Endodermal cell (in vitro differentiated cells): ENCODE results near the gene CEBPB. TPM values are rescaled to one million over a fixed set of nuclear protein-coding genes. Genes with fewer than 3 reads are reported as not detected.

Experiments used
- DNase-seq: peaks from one replicate; pipeline ENCODE4 v3.0.0-alpha.2; 2017
- H3K27ac ChIP-seq: 2 replicates; pipeline ENCODE4 v1.5.1; 2013; ENCODE audit warnings: mild to moderate bottlenecking, low read depth, low read length, moderate library complexity
- H3K27me3 ChIP-seq: 2 replicates; pipeline ENCODE4 v1.6.1; 2013; ENCODE audit warnings: mild to moderate bottlenecking, low read length, moderate library complexity; ENCODE audit not compliant: insufficient read depth, control insufficient read depth, poor library complexity, severe bottlenecking
- H3K36me3 ChIP-seq: 2 replicates; pipeline ENCODE4 v1.7.0; 2013; ENCODE audit warnings: mild to moderate bottlenecking, low read length, moderate library complexity; ENCODE audit not compliant: control insufficient read depth, insufficient read depth
- H3K4me1 ChIP-seq: one replicate; pipeline ENCODE4 v1.7.0; 2013; ENCODE audit warnings: low read length; ENCODE audit not compliant: control insufficient read depth, insufficient read depth
- H3K4me3 ChIP-seq: 2 replicates; pipeline ENCODE4 v1.5.1; 2013; ENCODE audit warnings: mild to moderate bottlenecking, low read length, moderate library complexity
- H3K9ac ChIP-seq: 2 replicates; pipeline ENCODE4 v1.6.1; 2013; ENCODE audit warnings: mild to moderate bottlenecking, low read length, moderate library complexity; ENCODE audit not compliant: poor library complexity, severe bottlenecking; ENCODE audit errors: extremely low read depth
- H3K9me3 ChIP-seq: 2 replicates; pipeline ENCODE4 v1.6.1; 2013; ENCODE audit warnings: mild to moderate bottlenecking, low read length, moderate library complexity; ENCODE audit not compliant: control insufficient read depth
- H3K27ac Mint-ChIP-seq: 2 replicates; pipeline ENCODE4 v1.8.0; 2020; ENCODE audit warnings: mixed read lengths
- H3K27me3 Mint-ChIP-seq: 2 replicates; pipeline ENCODE4 v1.8.0; 2021; ENCODE audit warnings: mild to moderate bottlenecking, mixed read lengths; ENCODE audit not compliant: insufficient read depth
- H3K36me3 Mint-ChIP-seq: 2 replicates; pipeline ENCODE4 v1.8.0; 2020; ENCODE audit warnings: low read depth, mixed read lengths
- H3K4me1 Mint-ChIP-seq: 2 replicates; pipeline ENCODE4 v1.8.0; 2020; ENCODE audit warnings: mixed read lengths
- H3K4me3 Mint-ChIP-seq: 2 replicates; pipeline ENCODE4 v1.8.0; 2020; ENCODE audit warnings: mild to moderate bottlenecking, moderate library complexity, mixed read lengths
- H3K9me3 Mint-ChIP-seq: 2 replicates; pipeline ENCODE4 v1.8.0; 2020; ENCODE audit warnings: mild to moderate bottlenecking, mixed read lengths
- WGBS, 2 experiments: methylation state at CpG; one replicate each; pipeline versions ENCODE4 v1.1.5 to v1.1.7; 2013; ENCODE audit warnings: missing lambda C conversion rate in 2 of 2, mixed read lengths in 1 of 2; ENCODE audit not compliant: insufficient coverage in 1 of 2, insufficient read length in 1 of 2; 5-methylcytosine and 5-hydroxymethylcytosine counted together
- total RNA-seq, 2 donors: library from RNA; stranded (reverse); fragmentation: NEBNext Ultra II Directional in 1 of 2; extraction: Animal tissue kit (Norgen Biotek cat#: 25700) in 1 of 2; gene quantifications; 2 replicates in 1 of 2; 3 replicates in 1 of 2; pipeline ENCODE4 v1.2.1, GENCODE V29; 2021
- TF ChIP-seq, protein P1 (sequence below): fragments of 200-600 bp; sonication (generic); conservative IDR thresholded peaks from 2 replicates; pipeline ENCODE4 v1.5.0; 2021; ENCODE audit warnings: antibody characterized with exemption, mild to moderate bottlenecking

CEBPB gene
- total RNA-seq, 2 donors from 2014 or later = 14.9 to 15.1 TPM

GRCh38 chr20:50226093-50226974 lies 35.7 kb downstream of the CEBPB start:
- Mint-ChIP-seq H3K4me3 (no peak overlapping the region), H3K27ac (no peak overlapping the region), H3K9me3 (no peaks in the 10 kb centered on the region), H3K36me3 (no peaks in the 10 kb centered on the region), H3K4me1 (no peaks in the 10 kb centered on the region), H3K27me3 (no peaks in the 10 kb centered on the region)
- no peak overlapping the region for H3K27ac ChIP-seq
- DNase-seq = peak; percentile 35
- no peaks in the 10 kb centered on the region for H3K36me3 ChIP-seq
- no peaks in the 10 kb centered on the region for H3K4me1 ChIP-seq
- TF ChIP-seq, protein P1, sequence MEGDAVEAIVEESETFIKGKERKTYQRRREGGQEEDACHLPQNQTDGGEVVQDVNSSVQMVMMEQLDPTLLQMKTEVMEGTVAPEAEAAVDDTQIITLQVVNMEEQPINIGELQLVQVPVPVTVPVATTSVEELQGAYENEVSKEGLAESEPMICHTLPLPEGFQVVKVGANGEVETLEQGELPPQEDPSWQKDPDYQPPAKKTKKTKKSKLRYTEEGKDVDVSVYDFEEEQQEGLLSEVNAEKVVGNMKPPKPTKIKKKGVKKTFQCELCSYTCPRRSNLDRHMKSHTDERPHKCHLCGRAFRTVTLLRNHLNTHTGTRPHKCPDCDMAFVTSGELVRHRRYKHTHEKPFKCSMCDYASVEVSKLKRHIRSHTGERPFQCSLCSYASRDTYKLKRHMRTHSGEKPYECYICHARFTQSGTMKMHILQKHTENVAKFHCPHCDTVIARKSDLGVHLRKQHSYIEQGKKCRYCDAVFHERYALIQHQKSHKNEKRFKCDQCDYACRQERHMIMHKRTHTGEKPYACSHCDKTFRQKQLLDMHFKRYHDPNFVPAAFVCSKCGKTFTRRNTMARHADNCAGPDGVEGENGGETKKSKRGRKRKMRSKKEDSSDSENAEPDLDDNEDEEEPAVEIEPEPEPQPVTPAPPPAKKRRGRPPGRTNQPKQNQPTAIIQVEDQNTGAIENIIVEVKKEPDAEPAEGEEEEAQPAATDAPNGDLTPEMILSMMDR = no peak
- 92 to 93% methylated on average over 7 to 13 of the region's 13 CpGs for WGBS, 2 experiments
- H3K9me3 ChIP-seq = no peaks in the 10 kb centered on the region
- H3K27me3 ChIP-seq = no peaks in the 10 kb centered on the region
- H3K4me3 ChIP-seq = no peak overlapping the region
- H3K9ac ChIP-seq = no peak overlapping the region

DNA sequence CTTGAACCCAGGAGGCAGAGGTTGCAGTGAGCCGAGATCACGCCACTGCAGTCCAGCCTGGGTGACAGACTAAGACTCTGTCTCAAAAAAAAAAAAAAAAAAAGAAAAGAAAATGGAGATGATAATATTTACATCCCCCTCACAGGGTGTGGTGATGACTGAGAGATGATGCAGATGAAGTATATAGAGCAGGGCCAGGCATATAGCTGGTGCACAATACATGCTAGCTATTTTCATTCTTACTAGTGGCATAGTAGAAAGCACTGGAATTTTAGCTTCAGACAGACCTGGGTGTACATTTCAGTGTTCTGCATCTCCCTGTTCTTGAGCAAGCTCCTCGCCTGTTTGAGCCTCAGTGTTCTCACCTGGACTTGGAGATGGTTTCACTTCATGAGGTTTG lies 36.9 kb downstream of the CEBPB start:
- Histone ChIP-seq H3K27ac (no peak overlapping the region), H3K27me3 (no peaks in the 10 kb centered on the region), H3K9me3 (no peaks in the 10 kb centered on the region), H3K4me3 (no peak overlapping the region), H3K36me3 (no peaks in the 10 kb centered on the region), H3K4me1 (no peaks in the 10 kb centered on the region), H3K9ac (no peak overlapping the region)
- Mint-ChIP-seq H3K27me3 (no peaks in the 10 kb centered on the region), H3K9me3 (no peaks in the 10 kb centered on the region), H3K4me1 (no peaks in the 10 kb centered on the region), H3K27ac (no peak overlapping the region), H3K4me3 (no peak overlapping the region), H3K36me3 (no peaks in the 10 kb centered on the region)
- 93 to 100% methylated on average over 1 to 3 of the region's 3 CpGs for WGBS, 2 experiments
- no peak for DNase-seq
- TF ChIP-seq, protein P1 = no peak

- WGBS, 2 experiments = 94 to 95% methylated on average over 4 to 9 of the region's 10 CpGs
- Mint-ChIP-seq H3K27me3 (no peaks in the 10 kb centered on the region), H3K4me3 (no peak overlapping the region), H3K27ac (peak overlapping the region; percentile 52), H3K9me3 (no peaks in the 10 kb centered on the region), H3K36me3 (no peaks in the 10 kb centered on the region), H3K4me1 (no peaks in the 10 kb centered on the region)
- H3K36me3 ChIP-seq = no peaks in the 10 kb centered on the region
- TF ChIP-seq, protein P1 = no peak
- DNase-seq = no peak
- no peak overlapping the region for H3K9ac ChIP-seq
- no peaks in the 10 kb centered on the region for H3K27me3 ChIP-seq
- H3K4me1 ChIP-seq = no peaks in the 10 kb centered on the region
- no peak overlapping the region for H3K27ac ChIP-seq
- no peak overlapping the region for H3K4me3 ChIP-seq
- H3K9me3 ChIP-seq = no peaks in the 10 kb centered on the region
These were observed 38.6 kb downstream of the CEBPB start for GRCh38 chr20:50229156-50229607.
